Vagina (tissue), 2 donors: ENCODE data around the gene NANOG. TPM values are rescaled to one million over a fixed set of nuclear protein-coding genes. Genes with fewer than 3 reads are reported as not detected.
"Not testable (repeated sequence)": the region's sequence is repeated elsewhere in the genome, so short reads cannot be mapped to it uniquely, and the experiment has no call there.

Experiments
- DNase-seq, 2 donors: peaks; one replicate each; pipeline ENCODE4 v3.0.0-alpha.2; 2017; ENCODE audit errors: extremely low spot score in 2 of 2
- H3K27ac ChIP-seq: fragments of 200-600 bp; sonication (generic); one replicate; pipeline ENCODE4 v1.5.1; 2019
- H3K27me3 ChIP-seq: fragments of 200-600 bp; sonication (generic); one replicate; pipeline ENCODE4 v1.5.1; 2019
- H3K36me3 ChIP-seq, 2 donors: fragments of 200-600 bp; sonication (generic); one replicate each; pipeline ENCODE4 v1.5.1; 2017 to 2019
- H3K4me1 ChIP-seq: fragments of 200-600 bp; sonication (generic); one replicate; pipeline ENCODE4 v1.5.1; 2019
- H3K4me3 ChIP-seq, 2 donors: fragments of 200-600 bp; sonication (generic); 1 replicate in 1 of 2; 2 replicates in 1 of 2; pipeline ENCODE4 v1.5.1; 2016 to 2019
- H3K9me3 ChIP-seq: fragments of 200-600 bp; sonication (generic); one replicate; pipeline ENCODE4 v1.5.1; 2019
- POLR2A ChIP-seq, 2 donors: fragments of 450-650 bp; IDR thresholded peaks; one replicate each; pipeline ENCODE4 v1.6.1; 2017; ENCODE audit warnings: antibody characterized with exemption in 2 of 2, mild to moderate bottlenecking in 2 of 2, moderate library complexity in 2 of 2
- POLR2AphosphoS5 ChIP-seq, 2 donors: sonication (generic); formaldehyde crosslinking; IDR thresholded peaks; one replicate each; pipeline ENCODE4 v1.9.0; 2017; ENCODE audit warnings: antibody characterized with exemption in 2 of 2, mild to moderate bottlenecking in 2 of 2, low read depth in 1 of 2; ENCODE audit not compliant: insufficient read depth in 1 of 2
- intact Hi-C: fragments of 100-400 bp; cut with DNase I; formaldehyde crosslinking; loops from one replicate; pipeline ENCODE4 v1.15.1; 2023
- total RNA-seq: library from RNA; depleted of rRNA; stranded (reverse); fragments of >200 nt; gene quantifications from one replicate; pipeline ENCODE4 v1.2.3, GENCODE V29; 2016
- TF ChIP-seq, protein P1 (sequence below), 3 experiments: fragments of 450-650 bp in 2 of 3; fragments of 200-600 bp in 1 of 3; sonication (generic) in 1 of 3; IDR thresholded peaks; one replicate each; pipeline ENCODE4 v1.5.1; 2017 to 2019; ENCODE audit warnings: antibody characterized with exemption in 3 of 3, mild to moderate bottlenecking in 2 of 3, moderate library complexity in 2 of 3

NANOG gene
- total RNA-seq, 1 donor from 2014 or later, result 13.3 TPM

DNA sequence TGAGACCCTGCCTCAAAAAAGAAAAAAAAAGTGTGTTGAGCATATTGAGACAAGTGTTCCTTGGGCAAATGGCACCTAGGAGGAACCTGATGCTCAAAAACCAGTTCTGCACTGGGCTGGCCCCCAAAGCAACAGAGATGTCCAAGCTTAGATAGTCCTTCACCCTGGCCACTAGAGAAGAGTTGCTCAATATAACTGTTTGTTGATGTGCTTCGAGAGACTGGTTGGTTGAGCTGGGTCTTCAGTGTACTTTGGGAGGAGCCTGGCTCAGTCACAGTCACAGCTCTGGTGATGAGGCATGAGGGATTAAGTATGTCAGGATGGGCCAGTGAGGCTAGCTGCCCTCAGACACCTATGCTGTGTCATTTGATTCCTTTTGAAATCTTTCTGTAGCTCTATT lies 45.5 kb downstream of the NANOG start:
- no peak for DNase-seq
- Histone ChIP-seq H3K4me3 (no peak overlapping the region), H3K4me1 (no peaks in the 10 kb centered on the region), H3K9me3 (no peaks in the 10 kb centered on the region), H3K27ac (no peak overlapping the region), H3K36me3 (no peaks in the 10 kb centered on the region), H3K27me3 (no peaks in the 10 kb centered on the region)
- intact Hi-C loops, result no loop called here
- TF ChIP-seq, protein P1, sequence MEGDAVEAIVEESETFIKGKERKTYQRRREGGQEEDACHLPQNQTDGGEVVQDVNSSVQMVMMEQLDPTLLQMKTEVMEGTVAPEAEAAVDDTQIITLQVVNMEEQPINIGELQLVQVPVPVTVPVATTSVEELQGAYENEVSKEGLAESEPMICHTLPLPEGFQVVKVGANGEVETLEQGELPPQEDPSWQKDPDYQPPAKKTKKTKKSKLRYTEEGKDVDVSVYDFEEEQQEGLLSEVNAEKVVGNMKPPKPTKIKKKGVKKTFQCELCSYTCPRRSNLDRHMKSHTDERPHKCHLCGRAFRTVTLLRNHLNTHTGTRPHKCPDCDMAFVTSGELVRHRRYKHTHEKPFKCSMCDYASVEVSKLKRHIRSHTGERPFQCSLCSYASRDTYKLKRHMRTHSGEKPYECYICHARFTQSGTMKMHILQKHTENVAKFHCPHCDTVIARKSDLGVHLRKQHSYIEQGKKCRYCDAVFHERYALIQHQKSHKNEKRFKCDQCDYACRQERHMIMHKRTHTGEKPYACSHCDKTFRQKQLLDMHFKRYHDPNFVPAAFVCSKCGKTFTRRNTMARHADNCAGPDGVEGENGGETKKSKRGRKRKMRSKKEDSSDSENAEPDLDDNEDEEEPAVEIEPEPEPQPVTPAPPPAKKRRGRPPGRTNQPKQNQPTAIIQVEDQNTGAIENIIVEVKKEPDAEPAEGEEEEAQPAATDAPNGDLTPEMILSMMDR (IDR thresholded peaks at IDR 0.05), result no peak
- no peak for TF ChIP-seq POLR2AphosphoS5 (IDR thresholded peaks at IDR 0.05; ENCODE audit: insufficient read depth in 1 of 2, low read depth in 1 of 2)
- no peak for TF ChIP-seq POLR2A (IDR thresholded peaks at IDR 0.05)

DNA sequence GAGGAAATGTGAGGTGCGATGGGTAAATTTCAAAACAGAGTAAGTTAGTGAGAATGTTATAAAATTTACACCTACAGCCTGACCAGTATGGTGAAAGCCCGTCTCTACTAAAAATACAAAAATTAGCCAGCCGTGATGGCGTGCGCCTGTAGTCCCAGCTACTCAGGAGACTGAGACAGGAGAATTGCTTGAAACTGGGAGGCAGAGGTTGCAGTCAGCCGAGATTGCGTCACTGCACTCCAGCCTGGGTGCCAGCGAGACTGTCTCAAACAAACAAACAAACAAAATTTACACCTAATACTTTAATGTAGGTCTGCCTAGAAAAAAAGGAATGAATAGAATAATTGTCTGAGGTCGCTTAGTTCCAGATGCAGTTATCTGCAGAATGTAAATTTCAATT lies 45.9 kb downstream of the NANOG start:
- Histone ChIP-seq H3K4me3 (no peak overlapping the region), H3K9me3 (no peaks in the 10 kb centered on the region), H3K27me3 (no peaks in the 10 kb centered on the region), H3K36me3 (no peaks in the 10 kb centered on the region), H3K27ac (no peak overlapping the region), H3K4me1 (no peaks in the 10 kb centered on the region)
- DNase-seq, result no peak
- intact Hi-C loops, result no loop called here
- TF ChIP-seq, protein P1 (IDR thresholded peaks at IDR 0.05), result no peak
- TF ChIP-seq POLR2A (IDR thresholded peaks at IDR 0.05), result no peak
- TF ChIP-seq POLR2AphosphoS5 (IDR thresholded peaks at IDR 0.05; ENCODE audit: insufficient read depth in 1 of 2, low read depth in 1 of 2), result no peak

DNA sequence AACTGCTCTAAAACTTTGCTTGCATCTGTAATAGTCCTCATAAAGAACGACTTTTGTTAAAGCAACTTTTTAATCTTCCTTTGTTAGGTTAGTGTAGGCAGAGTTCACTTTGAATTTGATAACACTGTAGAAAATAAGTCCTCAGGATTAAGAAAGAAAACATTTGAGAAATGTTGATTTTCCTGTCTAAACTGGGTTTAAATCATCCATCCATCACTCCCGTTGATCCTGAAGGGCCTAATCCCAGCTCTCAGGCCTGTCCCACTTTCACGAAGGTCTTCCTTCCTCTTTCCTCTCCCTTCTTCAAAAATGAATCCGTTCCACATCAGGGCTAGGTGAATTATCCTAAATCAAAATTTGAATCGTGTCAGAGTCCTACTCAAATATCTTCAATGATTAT lies 46.6 kb downstream of the NANOG start:
- no peaks in the 10 kb centered on the region for H3K27me3 ChIP-seq
- no peaks in the 10 kb centered on the region for H3K9me3 ChIP-seq
- H3K4me3 ChIP-seq, result no peak overlapping the region
- H3K27ac ChIP-seq, result no peak overlapping the region
- no peaks in the 10 kb centered on the region for H3K4me1 ChIP-seq
- DNase-seq, result no peak
- no peaks in the 10 kb centered on the region for H3K36me3 ChIP-seq
- intact Hi-C loops, result no loop called here
- TF ChIP-seq POLR2A (IDR thresholded peaks at IDR 0.05) (no peak), POLR2AphosphoS5 (IDR thresholded peaks at IDR 0.05; ENCODE audit: insufficient read depth in 1 of 2, low read depth in 1 of 2) (no peak)
- TF ChIP-seq, protein P1 (IDR thresholded peaks at IDR 0.05), result no peak

DNA sequence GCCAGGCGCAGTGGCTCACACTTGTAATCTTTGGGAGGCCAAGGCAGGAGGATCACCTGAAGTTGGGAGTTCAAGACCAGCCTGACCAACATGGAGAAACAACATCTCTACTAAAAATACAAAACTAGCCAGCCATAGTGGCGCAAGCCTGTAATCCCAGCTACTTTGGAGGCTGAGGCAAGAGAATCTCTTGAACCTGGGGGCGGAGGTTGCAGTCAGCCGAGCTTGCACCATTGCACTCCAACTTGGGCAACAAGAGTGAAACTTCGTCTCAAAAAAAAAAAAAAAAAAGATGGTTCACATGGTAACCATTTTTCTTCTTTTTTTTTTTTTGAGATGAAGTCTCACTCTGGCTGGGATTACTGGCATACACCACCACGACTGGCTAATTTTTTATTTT lies 48.2 kb downstream of the NANOG start:
- Histone ChIP-seq H3K9me3 (no peaks in the 10 kb centered on the region), H3K4me3 (no peak overlapping the region), H3K4me1 (no peaks in the 10 kb centered on the region), H3K27ac (no peak overlapping the region), H3K36me3 (no peaks in the 10 kb centered on the region), H3K27me3 (no peaks in the 10 kb centered on the region)
- intact Hi-C loops, result no loop called here
- TF ChIP-seq POLR2AphosphoS5 (IDR thresholded peaks at IDR 0.05; ENCODE audit: insufficient read depth in 1 of 2, low read depth in 1 of 2), result no peak
- no peak for TF ChIP-seq POLR2A (IDR thresholded peaks at IDR 0.05)
- TF ChIP-seq, protein P1 (IDR thresholded peaks at IDR 0.05), result no peak
- no peak for DNase-seq

DNA sequence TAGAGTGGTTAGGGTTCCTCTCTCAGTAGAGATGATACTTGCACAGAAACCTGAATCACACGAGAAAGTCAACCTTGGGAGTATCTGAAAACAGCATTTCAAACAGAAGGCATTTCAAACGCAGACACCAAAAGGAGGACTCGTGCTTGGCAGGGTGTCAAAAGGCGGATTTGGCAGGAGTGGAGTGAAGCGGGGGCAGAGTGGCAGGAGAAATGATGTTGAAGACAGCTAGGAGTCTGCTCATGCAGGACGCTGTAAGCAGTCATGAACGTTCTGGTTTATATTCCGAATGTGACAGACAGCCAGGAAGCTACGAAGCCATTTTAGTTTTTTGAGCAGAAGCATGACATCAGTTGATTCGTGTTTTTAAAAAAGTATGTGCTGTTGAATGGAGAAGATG lies 50.0 kb downstream of the NANOG start:
- H3K4me3 ChIP-seq, H3K27me3 ChIP-seq, H3K27ac ChIP-seq, intact Hi-C loops, DNase-seq, H3K4me1 ChIP-seq, H3K36me3 ChIP-seq, H3K9me3 ChIP-seq: not testable (repeated sequence)

DNA sequence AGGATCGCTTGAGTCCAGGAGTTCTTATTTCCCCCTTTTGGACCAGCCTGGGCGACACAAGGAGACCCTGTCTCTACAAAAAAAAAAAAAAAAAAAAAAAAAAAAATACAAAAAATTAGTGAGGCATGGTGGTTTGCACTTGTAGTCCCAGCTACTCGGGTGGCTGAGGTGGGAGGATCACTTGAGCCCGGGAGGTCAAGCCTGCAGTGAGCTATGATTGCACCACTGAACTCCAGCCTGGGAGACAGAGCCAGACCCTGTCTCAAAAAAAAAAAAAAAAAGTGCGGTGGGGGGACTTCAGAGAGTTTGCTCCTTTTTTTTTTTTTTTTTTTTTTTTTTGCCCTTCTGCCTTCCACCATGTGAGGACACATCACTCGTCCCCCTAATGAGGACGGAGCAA lies 50.6 kb downstream of the NANOG start:
- DNase-seq, H3K27me3 ChIP-seq, H3K36me3 ChIP-seq, H3K4me1 ChIP-seq, H3K27ac ChIP-seq, H3K4me3 ChIP-seq, intact Hi-C loops, H3K9me3 ChIP-seq: not testable (repeated sequence)

DNA sequence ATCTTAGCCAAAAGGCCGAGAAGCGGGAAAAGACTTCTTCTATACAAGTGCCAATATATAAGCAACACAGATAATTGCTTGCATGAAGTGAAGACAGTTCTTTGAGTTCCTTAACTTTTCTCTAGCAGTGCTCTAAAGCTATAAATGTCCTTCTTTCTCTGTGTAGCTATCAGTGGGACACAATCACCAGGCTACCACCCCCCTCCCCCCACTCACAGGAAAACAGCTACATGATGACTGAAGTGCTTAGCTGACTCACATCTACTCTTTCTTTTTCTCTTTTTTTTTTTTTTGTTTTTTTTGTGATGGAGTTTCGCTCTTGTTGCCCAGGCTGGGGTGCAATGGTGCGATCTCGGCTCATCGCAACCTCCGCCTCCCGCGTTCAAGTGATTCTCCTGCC lies 53.2 kb downstream of the NANOG start:
- H3K27me3 ChIP-seq, intact Hi-C loops, H3K4me3 ChIP-seq, H3K36me3 ChIP-seq, H3K27ac ChIP-seq, H3K9me3 ChIP-seq, H3K4me1 ChIP-seq, DNase-seq: not testable (repeated sequence)

DNA sequence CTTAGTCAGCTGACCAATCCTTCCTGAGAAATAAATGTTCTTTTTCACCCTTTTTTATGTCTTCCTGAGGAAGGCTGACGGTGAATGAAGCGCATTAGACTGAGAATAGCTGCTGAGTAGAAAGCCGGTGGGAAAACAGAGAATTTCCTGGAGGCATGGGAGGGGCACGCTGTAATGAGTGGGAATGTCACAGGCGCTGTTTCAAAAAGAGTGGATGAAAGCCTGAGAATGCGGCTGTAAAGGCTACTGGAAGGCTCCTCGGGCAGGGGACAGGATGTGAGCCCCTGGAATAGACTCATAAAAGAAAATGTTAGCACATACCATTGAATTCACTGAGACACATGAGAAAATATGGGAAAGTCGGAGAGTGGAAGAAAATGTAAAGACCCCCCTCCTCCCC lies 53.9 kb downstream of the NANOG start:
- H3K9me3 ChIP-seq, H3K36me3 ChIP-seq, H3K27me3 ChIP-seq, intact Hi-C loops, DNase-seq, H3K4me1 ChIP-seq, H3K4me3 ChIP-seq, H3K27ac ChIP-seq: not testable (repeated sequence)

DNA sequence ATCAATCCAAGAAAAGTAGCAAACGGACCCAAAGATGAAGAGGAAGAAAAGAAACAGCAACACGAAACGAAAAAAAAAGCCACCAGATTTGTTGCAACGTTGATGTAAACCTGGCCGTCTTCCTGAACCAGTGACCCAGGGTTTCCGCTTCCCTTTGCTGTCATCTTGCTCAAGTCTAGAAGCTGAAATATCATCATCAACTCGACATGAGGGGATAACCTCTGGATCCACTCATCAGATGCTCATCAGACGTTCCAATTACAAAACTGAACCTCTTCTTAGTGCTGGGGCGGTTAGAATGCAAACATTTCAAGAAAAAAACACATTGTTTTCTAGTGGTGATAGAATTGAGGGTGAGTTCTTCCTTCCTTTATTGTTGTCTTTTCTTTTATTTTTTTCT lies 54.4 kb downstream of the NANOG start:
- intact Hi-C loops, H3K4me1 ChIP-seq, DNase-seq, H3K4me3 ChIP-seq, H3K9me3 ChIP-seq, H3K36me3 ChIP-seq, H3K27me3 ChIP-seq, H3K27ac ChIP-seq: not testable (repeated sequence)
